GM13976 (cell line): ENCODE results near the gene CHAD.
"Not testable (repeated sequence)": the region's sequence is repeated elsewhere in the genome, so short reads cannot be mapped to it uniquely, and the experiment has no call there.

Source experiments
- DNase-seq: peaks from one replicate; pipeline ENCODE4 v3.0.0; 2012; ENCODE audit warnings: low spot score
- CTCF ChIP-seq: IDR thresholded peaks from 2 replicates; pipeline ENCODE4 v1.5.1; 2012; ENCODE audit warnings: borderline replicate concordance, mild to moderate bottlenecking; ENCODE audit not compliant: insufficient read depth; ENCODE audit errors: extremely low read depth, missing control alignments, control extremely low read depth
- in situ Hi-C: fragments of 300-500 bp; cut with MboI; formaldehyde crosslinking; loops from one replicate; pipeline ENCODE4 v1.12.0; 2022; ENCODE audit warnings: low sequenced_read_pairs, mixed read lengths, inconsistent platforms; ENCODE audit not compliant: unreplicated experiment

CHAD gene

GRCh38 chr17:50429793-50430192 lies 38.9 kb downstream of the CHAD start:
- in situ Hi-C loops = no loop called here
- TF ChIP-seq CTCF = no peak

DNA sequence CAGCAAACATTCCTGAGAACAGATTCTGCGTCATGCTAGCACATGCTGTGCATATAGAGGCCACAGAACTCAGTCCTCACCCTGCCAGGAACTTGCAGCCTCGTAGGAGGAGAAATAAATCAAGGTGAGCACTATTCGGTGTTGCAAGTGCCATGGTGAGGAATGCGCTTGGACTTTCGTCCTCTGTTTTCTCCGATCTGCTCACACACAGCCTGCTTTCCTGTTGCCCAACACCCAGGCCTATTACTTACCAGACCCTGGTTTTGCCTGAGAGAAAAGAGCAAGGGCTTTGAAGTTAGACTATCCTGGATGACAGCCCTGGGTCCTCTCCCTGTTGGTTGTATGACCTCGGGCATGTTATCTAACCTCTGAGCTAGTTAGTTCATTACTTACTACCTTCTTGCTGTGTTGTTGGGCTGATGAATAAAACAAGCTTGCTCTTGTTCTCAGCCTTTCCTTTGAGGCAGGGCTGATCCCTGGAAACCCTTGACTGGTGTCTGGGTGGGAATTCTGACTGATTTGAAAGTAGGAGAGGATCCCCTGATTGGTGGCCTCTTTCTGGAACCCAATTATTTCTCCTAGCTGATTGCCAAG lies 39.8 kb downstream of the CHAD start:
- in situ Hi-C loops = no loop called here
- no peak for DNase-seq
- TF ChIP-seq CTCF = no peak

More at GRCh38 chr17:50429793-50430192, 38.9 kb downstream of the CHAD start:
- no peak for DNase-seq

DNA sequence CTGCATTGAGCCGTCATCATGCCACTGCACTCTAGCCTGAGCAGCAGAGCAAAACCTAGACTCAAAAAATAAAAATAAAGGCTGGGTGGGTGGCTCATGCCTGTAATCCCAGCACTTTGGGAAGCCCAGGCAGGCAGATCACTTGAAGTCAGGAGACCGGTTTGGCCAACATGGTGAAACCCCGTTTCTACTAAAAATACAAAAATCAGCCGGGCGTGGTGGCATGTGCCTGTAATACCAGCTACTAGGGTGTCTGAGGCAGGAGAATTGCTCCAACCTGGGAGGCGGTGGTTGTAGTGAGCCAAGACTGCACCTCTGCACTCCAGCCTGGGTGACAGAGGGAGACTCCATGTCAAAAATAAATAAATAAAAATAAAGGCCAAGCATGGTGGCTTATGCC lies 40.6 kb downstream of the CHAD start:
- in situ Hi-C loops, DNase-seq: not testable (repeated sequence)

DNA sequence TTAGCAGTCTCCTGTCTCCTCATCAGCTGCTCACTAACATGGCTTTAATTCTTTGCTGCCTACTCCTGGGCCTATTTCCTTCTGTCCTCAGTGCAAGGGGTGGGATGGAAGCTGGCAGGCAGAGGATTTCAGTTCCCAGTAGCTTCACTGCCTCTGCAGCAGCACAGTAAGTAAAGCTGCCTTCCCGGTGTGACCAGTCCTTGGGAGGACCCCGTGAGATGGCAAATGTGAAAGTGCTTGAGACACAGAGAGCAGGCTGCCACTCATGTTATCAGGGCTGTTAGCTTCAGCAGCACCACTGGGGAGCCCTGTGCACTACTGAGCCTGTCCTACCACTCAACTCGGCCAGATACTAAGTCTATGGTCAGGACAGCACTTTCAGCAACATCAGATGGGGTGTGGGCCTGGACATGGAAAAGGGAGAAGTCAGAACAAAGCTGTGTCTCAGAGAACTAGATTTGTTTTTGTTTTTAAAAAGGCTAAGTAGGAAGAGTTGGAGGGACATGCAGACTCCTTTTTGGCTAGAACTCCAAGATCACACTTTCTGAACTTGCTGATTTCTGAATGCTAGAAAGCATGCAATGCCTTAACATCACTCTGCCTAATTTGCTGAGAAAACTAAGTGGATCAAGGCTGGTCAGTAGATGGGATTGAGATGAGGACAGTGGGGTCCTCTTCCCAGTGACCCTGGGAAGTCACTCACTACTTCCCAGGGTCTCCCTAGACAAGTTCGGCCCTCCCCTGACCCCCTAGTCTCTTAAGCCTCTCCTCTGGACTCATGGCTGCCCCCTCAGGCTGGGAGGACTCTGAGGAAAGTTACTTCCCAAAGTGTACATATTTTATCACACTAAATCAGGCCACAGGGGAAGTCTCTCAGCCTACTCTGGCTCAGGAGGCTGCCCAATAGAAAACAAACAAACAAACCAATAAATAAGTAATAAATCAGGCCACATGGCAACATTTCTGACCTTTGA lies 41.6 kb downstream of the CHAD start:
- TF ChIP-seq CTCF = peak; percentile 21
- in situ Hi-C loops = no loop called here
- DNase-seq = peak; percentile 55

- in situ Hi-C loops = no loop called here
- TF ChIP-seq CTCF = no peak
- no peak for DNase-seq
These were observed 42.3 kb downstream of the CHAD start for GRCh38 chr17:50426472-50426782.

- peak; percentile 93 for DNase-seq
- in situ Hi-C loops = no loop called here
- TF ChIP-seq CTCF = no peak
These were observed 42.8 kb downstream of the CHAD start, which contains the start of gene ACSF2 for GRCh38 chr17:50425682-50426471. TSS of gene ACSF2 (plus strand) at chr17:50426218. CDS start at chr17:50426262, 44 bp downstream.
